PC-3 (cell line): Measurements from ENCODE around the gene PRKCSH. TPM values are rescaled to one million over a fixed set of nuclear protein-coding genes. Genes with fewer than 3 reads are reported as not detected.

Experiments used
- ATAC-seq: fragments of 200-7000 bp; cut with Tn5 transposase; 2 replicates; pipeline ENCODE4 v1.9.1; 2020; ENCODE audit warnings: mild to moderate bottlenecking, moderate library complexity
- BruUV-seq: library from RNA; stranded (reverse); fragments of 400-500 nt; replicated peaks from 2 replicates; lab custom pipeline; 2021; lab: Mats Ljungman, UMichigan
- CTCF ChIA-PET: fragments of 300-600 bp; sonication (Branson Sonifier 250); formaldehyde crosslinking; loops from one replicate; lab custom pipeline; 2022; ENCODE audit warnings: antibody characterized with exemption; lab: Charles Lee
- POLR2A ChIA-PET: fragments of 300-600 bp; sonication (Branson Sonifier 250); formaldehyde crosslinking; loops from one replicate; lab custom pipeline; 2022; ENCODE audit warnings: antibody characterized with exemption; ENCODE audit not compliant: unreplicated experiment; lab: Charles Lee
- DNase-seq: peaks from one replicate; pipeline ENCODE4 v3.0.0-alpha.2; 2015
- H2AFZ ChIP-seq: fragments of 300-600 bp; sonication (generic); 2 replicates; pipeline ENCODE4 v1.6.0; 2016; ENCODE audit warnings: antibody characterized with exemption, low read length
- H3F3A ChIP-seq: fragments of 300-600 bp; sonication (generic); one replicate; pipeline ENCODE4 v1.6.0; 2017; ENCODE audit warnings: antibody characterized with exemption, low read length, control low read depth, mild to moderate bottlenecking; ENCODE audit not compliant: unreplicated experiment
- H3K27ac ChIP-seq: fragments of 300-600 bp; sonication (generic); 2 replicates; pipeline ENCODE4 v1.5.1; 2016; ENCODE audit warnings: mild to moderate bottlenecking, low read length
- H3K27me3 ChIP-seq: fragments of 300-600 bp; sonication (generic); 2 replicates; pipeline ENCODE4 v1.6.1; 2016; ENCODE audit warnings: low read length, mixed read lengths
- H3K36me3 ChIP-seq: fragments of 300-600 bp; sonication (generic); 2 replicates; pipeline ENCODE4 v1.6.1; 2016; ENCODE audit warnings: low read depth, mixed run types, low read length, mixed read lengths
- H3K4me1 ChIP-seq: fragments of 300-600 bp; sonication (generic); 2 replicates; pipeline ENCODE4 v1.5.1; 2016; ENCODE audit warnings: low read length; ENCODE audit not compliant: insufficient read depth
- H3K4me2 ChIP-seq: fragments of 300-600 bp; sonication (generic); 2 replicates; pipeline ENCODE4 v1.6.0; 2016; ENCODE audit warnings: low read length
- H3K4me3 ChIP-seq: fragments of 300-600 bp; sonication (generic); 2 replicates; pipeline ENCODE4 v1.5.1; 2016; ENCODE audit warnings: mild to moderate bottlenecking, low read length, mixed read lengths
- H3K79me2 ChIP-seq: fragments of 300-600 bp; sonication (generic); 2 replicates; pipeline ENCODE4 v1.6.1; 2017; ENCODE audit warnings: low read length, mixed read lengths
- H3K9ac ChIP-seq: fragments of 300-600 bp; sonication (generic); 2 replicates; pipeline ENCODE4 v1.6.0; 2016; ENCODE audit warnings: mild to moderate bottlenecking, low read length
- H3K9me2 ChIP-seq: fragments of 300-600 bp; sonication (generic); replicated peaks from 2 replicates; pipeline ENCODE4 v1.6.1; 2016; ENCODE audit warnings: mixed run types, low read length, mixed read lengths
- H3K9me3 ChIP-seq: fragments of 300-600 bp; sonication (generic); 2 replicates; pipeline ENCODE4 v1.6.1; 2016; ENCODE audit warnings: low read length, mixed read lengths
- H4K20me1 ChIP-seq: fragments of 300-600 bp; sonication (generic); 2 replicates; pipeline ENCODE4 v1.6.1; 2016; ENCODE audit warnings: low read length, mixed read lengths
- EZH2 ChIP-seq: fragments of 300-600 bp; sonication (generic); IDR thresholded peaks from one replicate; pipeline ENCODE4 v1.6.1; 2017; ENCODE audit warnings: antibody characterized with exemption, mild to moderate bottlenecking, low read length; ENCODE audit not compliant: unreplicated experiment
- EZH2phosphoT487 ChIP-seq: fragments of 300-600 bp; sonication (generic); IDR thresholded peaks from 2 replicates; pipeline ENCODE4 v1.6.1; 2018; ENCODE audit warnings: mild to moderate bottlenecking, antibody characterized with exemption, low read length, borderline replicate concordance
- intact Hi-C: fragments of 100-400 bp; cut with micrococcal nuclease; formaldehyde crosslinking; loops from 2 replicates; pipeline ENCODE4 v1.9.0; 2023
- total RNA-seq: library from RNA; depleted of rRNA; stranded (reverse); fragments of >200 nt; gene quantifications from 2 replicates; pipeline ENCODE4 v1.2.3, GENCODE V29; 2014
- TF ChIP-seq, protein P1 (sequence below): fragments of 300-600 bp; sonication (generic); conservative IDR thresholded peaks from 2 replicates; pipeline ENCODE4 v1.5.1; 2017; ENCODE audit warnings: antibody characterized with exemption, low read depth, mild to moderate bottlenecking, low read length

The PRKCSH gene
- total RNA-seq, 1 experiment from 2014 or later = 222 TPM

DNA sequence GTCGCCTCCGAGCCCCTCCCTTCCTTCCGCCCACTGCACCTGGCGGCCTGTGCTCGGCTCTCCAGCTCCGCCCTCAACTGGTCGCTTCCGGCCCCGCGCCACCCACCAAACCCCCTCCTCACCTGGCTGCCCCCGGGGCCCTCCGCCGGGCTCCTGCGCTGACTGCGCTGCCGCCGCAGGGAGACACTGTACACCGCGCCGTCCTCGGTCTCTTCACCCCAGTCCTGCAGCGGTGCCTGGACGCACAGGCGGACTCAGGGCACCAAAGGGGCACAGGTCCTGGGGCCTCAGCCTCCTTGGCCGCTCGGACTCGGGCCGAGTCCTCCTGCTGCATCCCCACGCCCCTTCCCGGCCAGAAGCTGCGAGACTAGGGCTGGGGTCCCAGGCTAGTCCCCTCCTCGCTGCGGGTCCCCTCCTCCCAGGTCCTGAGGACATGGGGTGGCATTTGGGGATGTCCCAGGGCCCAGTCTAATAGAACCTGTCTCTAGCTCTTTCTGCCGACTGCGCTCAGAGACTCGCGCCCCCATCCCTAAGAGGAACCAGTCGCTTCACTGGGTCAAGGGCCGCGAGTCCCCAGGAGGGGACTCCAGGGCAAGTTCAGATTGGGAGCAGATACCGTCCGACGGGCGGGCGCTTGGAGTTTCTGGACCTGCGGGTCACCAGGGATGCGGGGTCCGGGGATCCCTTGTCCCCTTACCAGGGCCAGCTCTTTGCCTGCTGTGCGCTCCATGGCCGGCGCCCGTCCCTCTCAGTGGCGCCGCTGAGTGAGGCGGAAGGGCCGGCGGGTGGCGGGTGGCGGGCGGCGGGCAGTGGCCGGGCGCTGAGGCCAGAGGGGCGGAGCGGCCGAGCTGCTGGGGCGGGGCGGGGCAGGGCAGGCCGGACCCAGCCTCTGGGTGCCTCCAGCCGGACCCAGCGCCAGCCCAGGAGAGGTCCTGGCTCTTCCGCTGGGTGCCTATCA lies 16.6 kb upstream of the PRKCSH start, which contains the start of gene RGL3:
TSS of gene RGL3 (minus strand) at position 766 of the 958 bp plus-strand sequence. CDS start at position 730, 36 bp downstream.
- peak within 1 kb of the TSS; percentile 93 for H3K4me2 ChIP-seq
- H3F3A ChIP-seq = no peaks in the 10 kb centered on the region
- H3K4me1 ChIP-seq = no peaks in the 10 kb centered on the region
- TF ChIP-seq EZH2phosphoT487 (no peak), EZH2 (no peak)
- TF ChIP-seq, protein P1, sequence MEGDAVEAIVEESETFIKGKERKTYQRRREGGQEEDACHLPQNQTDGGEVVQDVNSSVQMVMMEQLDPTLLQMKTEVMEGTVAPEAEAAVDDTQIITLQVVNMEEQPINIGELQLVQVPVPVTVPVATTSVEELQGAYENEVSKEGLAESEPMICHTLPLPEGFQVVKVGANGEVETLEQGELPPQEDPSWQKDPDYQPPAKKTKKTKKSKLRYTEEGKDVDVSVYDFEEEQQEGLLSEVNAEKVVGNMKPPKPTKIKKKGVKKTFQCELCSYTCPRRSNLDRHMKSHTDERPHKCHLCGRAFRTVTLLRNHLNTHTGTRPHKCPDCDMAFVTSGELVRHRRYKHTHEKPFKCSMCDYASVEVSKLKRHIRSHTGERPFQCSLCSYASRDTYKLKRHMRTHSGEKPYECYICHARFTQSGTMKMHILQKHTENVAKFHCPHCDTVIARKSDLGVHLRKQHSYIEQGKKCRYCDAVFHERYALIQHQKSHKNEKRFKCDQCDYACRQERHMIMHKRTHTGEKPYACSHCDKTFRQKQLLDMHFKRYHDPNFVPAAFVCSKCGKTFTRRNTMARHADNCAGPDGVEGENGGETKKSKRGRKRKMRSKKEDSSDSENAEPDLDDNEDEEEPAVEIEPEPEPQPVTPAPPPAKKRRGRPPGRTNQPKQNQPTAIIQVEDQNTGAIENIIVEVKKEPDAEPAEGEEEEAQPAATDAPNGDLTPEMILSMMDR = no peak
- H3K9ac ChIP-seq = peak within 1 kb of the TSS; percentile 31
- no peaks in the 10 kb centered on the region for H3K79me2 ChIP-seq
- POLR2A ChIA-PET = interaction anchor here (1.1 kb wide), 1 partner anchor 44 kb away, joined by 34 read pairs; the partner anchor contains the start of gene SWSAP1
- ATAC-seq = peak; percentile 79
- BruUV-seq = TSS peak; percentile 63
- H3K27me3 ChIP-seq = no peaks in the 10 kb centered on the region
- H4K20me1 ChIP-seq = no peaks in the 10 kb centered on the region
- H3K9me3 ChIP-seq = no peaks in the 10 kb centered on the region
- intact Hi-C loops = no loop called here
- H3K4me3 ChIP-seq = peak within 1 kb of the TSS; percentile 72
- H3K36me3 ChIP-seq = no peaks in the 10 kb centered on the region
- CTCF ChIA-PET = interaction anchor here (0.6 to 1.9 kb wide), 4 partner anchors 17 to 132 kb away, joined by 3 to 11 read pairs (median 4); partner anchors contain the start of gene PRKCSH
- no peaks in the 10 kb centered on the region for H3K9me2 ChIP-seq
- H3K27ac ChIP-seq = no peak within 1 kb of the TSS
- peak within 1 kb of the TSS; percentile 90 for H2AFZ ChIP-seq
- DNase-seq = peak; percentile 33

DNA sequence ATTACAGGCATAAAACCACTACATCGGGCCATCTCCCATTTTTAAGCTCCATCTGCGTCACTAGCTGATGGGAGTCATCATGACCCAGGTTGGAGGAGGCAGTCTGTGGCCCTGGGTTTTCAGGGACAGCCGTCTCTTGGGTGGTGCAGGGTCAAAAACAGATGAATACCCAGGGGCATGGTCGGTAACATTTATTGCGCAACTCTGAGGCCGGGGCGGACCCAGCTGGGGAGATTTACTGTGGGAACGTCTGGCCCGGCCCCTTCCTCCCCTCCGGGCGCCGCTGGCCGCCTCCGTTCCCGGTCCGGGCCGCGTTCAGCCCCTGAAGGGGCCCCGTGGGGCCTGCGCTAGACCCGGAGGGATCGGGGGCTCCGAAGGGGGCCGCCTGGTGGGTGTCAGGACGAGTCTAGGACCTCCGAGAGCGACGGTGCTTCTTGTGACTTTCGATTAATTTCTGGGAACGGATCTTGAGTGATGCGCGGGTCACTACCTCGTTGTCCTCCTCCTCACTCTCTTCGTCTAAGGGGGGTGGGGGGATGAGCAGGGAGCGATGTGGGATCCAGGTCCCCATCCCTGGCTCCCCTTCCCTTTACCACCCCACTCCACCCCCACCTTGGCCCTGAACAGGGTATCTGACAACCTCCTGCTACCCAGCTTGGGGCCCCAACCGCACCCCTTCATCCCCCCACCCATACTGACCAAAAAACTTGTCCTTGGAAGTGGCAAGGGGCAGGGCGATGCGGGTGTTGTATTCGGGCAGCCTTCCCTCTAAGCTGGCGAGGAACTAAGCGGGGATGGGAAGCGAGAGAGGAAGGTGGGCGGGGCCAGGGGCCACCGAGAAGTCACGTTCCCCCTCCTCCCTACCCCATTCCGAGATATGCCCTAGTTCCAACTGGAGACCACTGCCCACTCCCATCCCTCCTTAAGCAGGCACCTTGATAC lies 14.7 kb upstream of the PRKCSH start:
- H3K27me3 ChIP-seq = no peaks in the 10 kb centered on the region
- no peak overlapping the region for H2AFZ ChIP-seq
- no peak overlapping the region for H3K9ac ChIP-seq
- no peaks in the 10 kb centered on the region for H3K36me3 ChIP-seq
- no peaks in the 10 kb centered on the region for H3K9me2 ChIP-seq
- no peaks in the 10 kb centered on the region for H4K20me1 ChIP-seq
- no peak overlapping the region for H3K27ac ChIP-seq
- CTCF ChIA-PET = interaction anchor here (0.5 to 1.9 kb wide), 3 partner anchors 14 to 40 kb away, joined by 4 to 6 read pairs (median 4); partner anchors contain the start of genes ODAD3 and PRKCSH
- ATAC-seq = no peak
- H3K9me3 ChIP-seq = no peaks in the 10 kb centered on the region
- H3F3A ChIP-seq = no peaks in the 10 kb centered on the region
- no peak overlapping the region for H3K4me3 ChIP-seq
- H3K79me2 ChIP-seq = no peaks in the 10 kb centered on the region
- DNase-seq = no peak
- intact Hi-C loops = no loop called here
- no peak overlapping the region for H3K4me2 ChIP-seq
- POLR2A ChIA-PET = no interaction called here
- BruUV-seq = no TSS peak
- TF ChIP-seq EZH2 (no peak), EZH2phosphoT487 (no peak)
- TF ChIP-seq, protein P1 = no peak
- no peaks in the 10 kb centered on the region for H3K4me1 ChIP-seq
